ENCODE results near the gene PTPRD.

- no peak for TF ChIP-seq CTCF (IDR thresholded peaks at IDR 0.05 in 4 of 5, conservative IDR thresholded peaks at IDR 0.05 in 1 of 5)
- TF ChIP-seq POLR2A (IDR thresholded peaks at IDR 0.05), result no peak
These were observed 2193.1 kb downstream of the PTPRD start for GRCh38 chr9:8419596-8420275.
